Ishikawa (cell line): ENCODE data around the gene MIR17HG.

Experiments
- CEBPB ChIP-seq: IDR thresholded peaks from 2 replicates; pipeline ENCODE4 v1.6.1; 2012
- CREB1 ChIP-seq: IDR thresholded peaks from 2 replicates; pipeline ENCODE4 v1.6.1; 2012; ENCODE audit warnings: low read depth
- EP300 ChIP-seq: IDR thresholded peaks from 2 replicates; pipeline ENCODE4 v1.6.1; 2012; ENCODE audit warnings: borderline replicate concordance
- MAX ChIP-seq: IDR thresholded peaks from 2 replicates; pipeline ENCODE4 v1.6.1; 2012
- NFIC ChIP-seq: IDR thresholded peaks from 2 replicates; pipeline ENCODE4 v1.6.1; 2012
- RAD21 ChIP-seq: IDR thresholded peaks from 2 replicates; pipeline ENCODE4 v1.6.1; 2012; ENCODE audit warnings: low read depth
- REST ChIP-seq: IDR thresholded peaks from 2 replicates; pipeline ENCODE4 v1.6.1; 2012; ENCODE audit warnings: low read depth, mild to moderate bottlenecking
- TAF1 ChIP-seq: IDR thresholded peaks from 2 replicates; pipeline ENCODE4 v1.6.1; 2012; ENCODE audit warnings: low read depth, mild to moderate bottlenecking
- TCF12 ChIP-seq: IDR thresholded peaks from 2 replicates; pipeline ENCODE4 v1.6.1; 2012; ENCODE audit warnings: low read depth
- USF1 ChIP-seq: IDR thresholded peaks from 2 replicates; pipeline ENCODE4 v1.6.1; 2012
- YY1 ChIP-seq: IDR thresholded peaks from 2 replicates; pipeline ENCODE4 v1.6.1; 2012; ENCODE audit warnings: low read depth
- ZBTB7A ChIP-seq: IDR thresholded peaks from 2 replicates; pipeline ENCODE4 v1.6.1; 2012; ENCODE audit warnings: low read depth

GRCh38 chr13:91304741-91305140, 42.7 kb upstream of the MIR17HG start:
- TF ChIP-seq TAF1 (no peak), MAX (no peak), CEBPB (no peak), EP300 (no peak), NFIC (no peak), REST (no peak), CREB1 (no peak), RAD21 (no peak), TCF12 (no peak), USF1 (no peak), YY1 (no peak), ZBTB7A (no peak)
